Astrocyte (in vitro differentiated cells and primary cell): ENCODE measurements around the gene DLGAP1. TPM values are rescaled to one million over a fixed set of nuclear protein-coding genes. Genes with fewer than 3 reads are reported as not detected.
A peak's percentile ranks its signal among the peaks of the same experiment; 100 is the strongest.

Experiments used
- DNase-seq: peaks from one replicate; pipeline ENCODE4 v3.0.0-alpha.2; 2010; ENCODE audit warnings: low read depth
- FAIRE-seq: peaks from 2 replicates; lab custom pipeline; 2011; peaks lifted over from hg19 to GRCh38; lab: Jason Lieb, UNC
- H2AFZ ChIP-seq: 2 replicates; pipeline ENCODE4 v1.6.0; 2012; ENCODE audit warnings: low read depth, low read length, inconsistent platforms
- H3K27ac ChIP-seq: 2 replicates; pipeline ENCODE4 v1.5.1; 2011; ENCODE audit warnings: low read depth, low read length, inconsistent platforms
- H3K27me3 ChIP-seq: 2 replicates; pipeline ENCODE4 v1.6.0; 2011; ENCODE audit warnings: low read length, inconsistent platforms; ENCODE audit not compliant: insufficient read depth
- H3K36me3 ChIP-seq: 2 replicates; pipeline ENCODE4 v1.5.1; 2011; ENCODE audit warnings: low read length, inconsistent platforms; ENCODE audit not compliant: insufficient read depth
- H3K4me1 ChIP-seq: 2 replicates; pipeline ENCODE4 v1.5.1; 2011; ENCODE audit warnings: low read length, inconsistent platforms; ENCODE audit not compliant: insufficient read depth
- H3K4me2 ChIP-seq: 2 replicates; pipeline ENCODE4 v1.6.0; 2012; ENCODE audit warnings: low read length, inconsistent platforms
- H3K4me3 ChIP-seq: 2 replicates; pipeline ENCODE4 v1.5.1; 2011; ENCODE audit warnings: low read depth, mild to moderate bottlenecking, low read length, inconsistent platforms; ENCODE audit not compliant: insufficient read depth
- H3K79me2 ChIP-seq: 2 replicates; pipeline ENCODE4 v1.6.0; 2012; ENCODE audit warnings: mild to moderate bottlenecking, low read length, inconsistent platforms; ENCODE audit not compliant: insufficient read depth
- H3K9ac ChIP-seq: 2 replicates; pipeline ENCODE4 v1.6.0; 2012; ENCODE audit warnings: mild to moderate bottlenecking, low read length, inconsistent platforms
- H3K9me3 ChIP-seq: 2 replicates; pipeline ENCODE4 v1.5.1; 2012; ENCODE audit warnings: low read depth, mild to moderate bottlenecking, low read length, inconsistent platforms; ENCODE audit not compliant: insufficient read depth
- H4K20me1 ChIP-seq: 2 replicates; pipeline ENCODE4 v1.6.0; 2012; ENCODE audit warnings: low read length, inconsistent platforms; ENCODE audit not compliant: insufficient read depth
- H3K27ac Mint-ChIP-seq: one replicate; pipeline ENCODE4 v1.8.0; 2021; ENCODE audit warnings: mild to moderate bottlenecking, mixed read lengths; ENCODE audit not compliant: unreplicated experiment
- H3K27me3 Mint-ChIP-seq: one replicate; pipeline ENCODE4 v1.8.0; 2021; ENCODE audit warnings: low read depth, mixed read lengths; ENCODE audit not compliant: unreplicated experiment
- H3K36me3 Mint-ChIP-seq: one replicate; pipeline ENCODE4 v1.8.0; 2021; ENCODE audit warnings: low read depth, mixed read lengths; ENCODE audit not compliant: unreplicated experiment
- H3K4me1 Mint-ChIP-seq: one replicate; pipeline ENCODE4 v1.8.0; 2021; ENCODE audit warnings: low read depth, mixed read lengths; ENCODE audit not compliant: unreplicated experiment
- H3K4me3 Mint-ChIP-seq: one replicate; pipeline ENCODE4 v1.8.0; 2021; ENCODE audit warnings: mild to moderate bottlenecking, moderate library complexity, mixed read lengths; ENCODE audit not compliant: unreplicated experiment
- H3K9me3 Mint-ChIP-seq: one replicate; pipeline ENCODE4 v1.8.0; 2021; ENCODE audit warnings: mild to moderate bottlenecking, mixed read lengths; ENCODE audit not compliant: unreplicated experiment
- CTCF ChIP-seq: IDR thresholded peaks from 2 replicates; pipeline ENCODE4 v1.5.1; 2011; ENCODE audit warnings: low read depth, mild to moderate bottlenecking, inconsistent platforms, low read length, moderate library complexity; ENCODE audit not compliant: insufficient read depth
- EZH2 ChIP-seq: IDR thresholded peaks from 2 replicates; pipeline ENCODE4 v1.6.1; 2012; ENCODE audit warnings: mild to moderate bottlenecking, low read length, inconsistent platforms; ENCODE audit not compliant: insufficient read depth
- total RNA-seq: library from RNA; stranded (reverse); gene quantifications from 2 replicates; pipeline ENCODE4 v1.2.1, GENCODE V29; 2021

DLGAP1 gene
- total RNA-seq, 1 donor from 2014 or later: 2.3 TPM

DNA sequence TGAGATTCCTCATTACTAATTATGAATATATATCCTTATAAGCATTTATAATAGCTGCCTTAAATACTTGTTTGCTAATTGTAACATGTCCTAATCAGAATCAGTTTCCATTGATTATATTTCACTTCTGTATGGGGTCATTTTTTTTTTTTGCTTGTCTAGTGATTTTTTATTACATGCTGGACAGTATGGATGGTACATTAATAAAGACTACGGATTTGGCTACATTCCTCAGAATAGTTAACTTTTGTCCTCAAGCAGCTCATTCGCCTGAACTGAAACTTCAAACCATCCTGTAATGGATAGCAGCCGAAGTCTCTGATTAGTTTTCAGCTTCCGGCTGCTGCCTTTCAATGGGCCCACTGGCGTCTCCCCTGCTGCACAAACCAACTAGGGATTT, 993.4 kb downstream of the DLGAP1 start:
- Histone ChIP-seq H3K27me3 (no peaks in the 10 kb centered on the region), H3K79me2 (peaks cover 27% of the 10 kb centered on the region), H4K20me1 (peaks cover 5% of the 10 kb centered on the region), H3K4me1 (peaks cover 27% of the 10 kb centered on the region), H3K36me3 (peaks cover 22% of the 10 kb centered on the region), H3K4me2 (no peak overlapping the region), H3K9me3 (no peaks in the 10 kb centered on the region), H3K4me3 (no peak overlapping the region), H2AFZ (no peak overlapping the region), H3K27ac (no peak overlapping the region), H3K9ac (no peak overlapping the region)
- H3K4me1 Mint-ChIP-seq: peaks cover 41% of the 10 kb centered on the region
- FAIRE-seq (no peak), DNase-seq (no peak)
- TF ChIP-seq EZH2 (no peak), CTCF (no peak)
- H3K27ac Mint-ChIP-seq: peak overlapping the region; percentile 30
- H3K9me3 Mint-ChIP-seq: peaks cover 4% of the 10 kb centered on the region
- peaks cover 30% of the 10 kb centered on the region for H3K36me3 Mint-ChIP-seq
- no peaks in the 10 kb centered on the region for H3K27me3 Mint-ChIP-seq
- H3K4me3 Mint-ChIP-seq: no peak overlapping the region

GRCh38 chr18:3460823-3461398, 994.2 kb downstream of the DLGAP1 start:
- Histone ChIP-seq H4K20me1 (peaks cover 13% of the 10 kb centered on the region), H3K9ac (no peak overlapping the region), H3K4me2 (no peak overlapping the region), H3K79me2 (peaks cover 35% of the 10 kb centered on the region), H3K27ac (no peak overlapping the region), H2AFZ (no peak overlapping the region), H3K4me1 (peaks cover 27% of the 10 kb centered on the region), H3K4me3 (no peak overlapping the region), H3K9me3 (no peaks in the 10 kb centered on the region), H3K36me3 (peaks cover 28% of the 10 kb centered on the region), H3K27me3 (no peaks in the 10 kb centered on the region)
- H3K27ac Mint-ChIP-seq: peak overlapping the region; percentile 3
- no peak for TF ChIP-seq EZH2
- H3K9me3 Mint-ChIP-seq: peaks cover 4% of the 10 kb centered on the region
- no peaks in the 10 kb centered on the region for H3K27me3 Mint-ChIP-seq
- no peak overlapping the region for H3K4me3 Mint-ChIP-seq
- FAIRE-seq: no peak
- H3K4me1 Mint-ChIP-seq: peaks cover 40% of the 10 kb centered on the region
- DNase-seq: no peak
- peaks cover 30% of the 10 kb centered on the region for H3K36me3 Mint-ChIP-seq

- Histone ChIP-seq H3K27me3 (no peaks in the 10 kb centered on the region), H3K4me2 (peak overlapping the region; percentile 52), H4K20me1 (peaks cover 20% of the 10 kb centered on the region), H3K27ac (peak overlapping the region; percentile 77), H3K79me2 (peaks cover 52% of the 10 kb centered on the region), H3K36me3 (peaks cover 28% of the 10 kb centered on the region), H3K9me3 (no peaks in the 10 kb centered on the region), H3K9ac (peak overlapping the region; percentile 36), H3K4me1 (peaks cover 39% of the 10 kb centered on the region), H2AFZ (no peak overlapping the region), H3K4me3 (no peak overlapping the region)
- peaks cover 43% of the 10 kb centered on the region for H3K4me1 Mint-ChIP-seq
- peak overlapping the region; percentile 88 for H3K27ac Mint-ChIP-seq
- H3K9me3 Mint-ChIP-seq: peaks cover 4% of the 10 kb centered on the region
- H3K36me3 Mint-ChIP-seq: peaks cover 30% of the 10 kb centered on the region
- FAIRE-seq (peak; percentile 70), DNase-seq (peak; percentile 85)
- H3K4me3 Mint-ChIP-seq: peak overlapping the region; percentile 66
- H3K27me3 Mint-ChIP-seq: no peaks in the 10 kb centered on the region
- TF ChIP-seq CTCF (no peak), EZH2 (no peak)
Measured at GRCh38 chr18:3458952-3459853, 995.9 kb downstream of the DLGAP1 start.
